Keratinocyte (primary cell): ENCODE results near the gene FASTKD3. TPM values are rescaled to one million over a fixed set of nuclear protein-coding genes. Genes with fewer than 3 reads are reported as not detected.

ENCODE experiments used
- DNase-seq: peaks from one replicate; pipeline ENCODE4 v3.0.0-alpha.2; 2011; ENCODE audit warnings: low read depth, missing footprints, low spot score
- FAIRE-seq: peaks from 2 replicates; lab custom pipeline; 2011; peaks lifted over from hg19 to GRCh38; lab: Jason Lieb, UNC
- H2AFZ ChIP-seq: 2 replicates; pipeline ENCODE4 v1.6.0; 2012; ENCODE audit warnings: low read length, control low read depth, inconsistent platforms; ENCODE audit not compliant: control insufficient read depth
- H3K27ac ChIP-seq: 2 replicates; pipeline ENCODE4 v1.5.1; 2011; ENCODE audit warnings: low read length; ENCODE audit not compliant: control insufficient read depth, insufficient read depth
- H3K27me3 ChIP-seq: 3 replicates; pipeline ENCODE4 v1.6.0; 2011; ENCODE audit warnings: low read length; ENCODE audit not compliant: control insufficient read depth, insufficient read depth; ENCODE audit errors: extremely low read depth
- H3K36me3 ChIP-seq, 2 experiments: 2 replicates in 1 of 2; 3 replicates in 1 of 2; pipeline ENCODE4 v1.5.1; 2011; ENCODE audit warnings: low read length in 2 of 2, mild to moderate bottlenecking in 1 of 2; ENCODE audit not compliant: control insufficient read depth in 2 of 2, insufficient read depth in 2 of 2; ENCODE audit errors: extremely low read depth in 1 of 2
- H3K4me1 ChIP-seq: 3 replicates; pipeline ENCODE4 v1.5.1; 2011; ENCODE audit warnings: low read length; ENCODE audit not compliant: control insufficient read depth, insufficient read depth; ENCODE audit errors: extremely low read depth
- H3K4me2 ChIP-seq: 3 replicates; pipeline ENCODE4 v1.6.0; 2011; ENCODE audit warnings: low read depth, low read length; ENCODE audit not compliant: control insufficient read depth, insufficient read depth; ENCODE audit errors: extremely low read depth
- H3K4me3 ChIP-seq, 3 experiments: fragments of 200-600 bp in 1 of 3; sonication (generic) in 1 of 3; 2 replicates in 2 of 3; 3 replicates in 1 of 3; pipeline ENCODE4 v1.5.1; 2011 to 2016; ENCODE audit warnings: low read length in 3 of 3, mild to moderate bottlenecking in 3 of 3, control low read depth in 2 of 3, inconsistent platforms in 1 of 3, low read depth in 1 of 3, mixed read lengths in 1 of 3, mixed run types in 1 of 3, moderate library complexity in 1 of 3; ENCODE audit not compliant: control insufficient read depth in 2 of 3, insufficient read depth in 2 of 3; ENCODE audit errors: extremely low read depth in 1 of 3
- H3K79me2 ChIP-seq: 2 replicates; pipeline ENCODE4 v1.6.0; 2012; ENCODE audit warnings: low read length; ENCODE audit not compliant: control insufficient read depth, insufficient read depth
- H3K9ac ChIP-seq: 3 replicates; pipeline ENCODE4 v1.6.0; 2011; ENCODE audit warnings: low read length; ENCODE audit not compliant: control insufficient read depth, insufficient read depth; ENCODE audit errors: extremely low read depth
- H3K9me1 ChIP-seq: 3 replicates; pipeline ENCODE4 v1.6.0; 2011; ENCODE audit warnings: low read length; ENCODE audit not compliant: control insufficient read depth, insufficient read depth; ENCODE audit errors: extremely low read depth
- H3K9me3 ChIP-seq: 2 replicates; pipeline ENCODE4 v1.5.1; 2012; ENCODE audit warnings: low read depth, low read length; ENCODE audit not compliant: control insufficient read depth
- H4K20me1 ChIP-seq: 3 replicates; pipeline ENCODE4 v1.6.0; 2011; ENCODE audit warnings: low read length; ENCODE audit not compliant: control insufficient read depth, insufficient read depth; ENCODE audit errors: extremely low read depth
- CTCF ChIP-seq, 3 experiments: IDR thresholded peaks in 1 of 3; conservative IDR thresholded peaks in 1 of 3; optimal IDR thresholded peaks in 1 of 3; 2 replicates in 2 of 3; 3 replicates in 1 of 3; pipeline versions ENCODE3 to v1.5.1; 2011; ENCODE audit warnings: low read length in 3 of 3, mild to moderate bottlenecking in 3 of 3, moderate library complexity in 2 of 3, control low read depth in 1 of 3, inconsistent platforms in 1 of 3; ENCODE audit not compliant: insufficient read depth in 2 of 3; ENCODE audit errors: extremely low read depth in 1 of 3
- EZH2 ChIP-seq: IDR thresholded peaks from one replicate; pipeline ENCODE4 v1.6.1; 2012; ENCODE audit warnings: inconsistent platforms, mild to moderate bottlenecking, low read length, moderate library complexity
- dilution Hi-C: fragments of 300-500 bp; cut with MboI; formaldehyde crosslinking; loops from one replicate; pipeline ENCODE4 v1.7.0; 2020; ENCODE audit warnings: low sequenced_read_pairs; ENCODE audit not compliant: extremely low pct_ligation_motif_present
- polyA plus RNA-seq, 5 experiments: library from polyadenylated mRNA; depleted of rRNA in 3 of 5; stranded (reverse) in 3 of 5; stranded (forward) in 1 of 5; unstranded in 1 of 5; fragments of >200 nt; gene quantifications; 1 replicate in 1 of 5; 2 replicates in 3 of 5; 3 replicates in 1 of 5; pipeline versions ENCODE4 v1.2.1 to v1.2.3, GENCODE V29; 2011 to 2012; ENCODE audit warnings: missing spikeins in 2 of 5, low read depth in 1 of 5, low replicate concordance in 1 of 5

FASTKD3 gene
- polyA plus RNA-seq, 1 donor (not counting 4 experiments of a cell fraction or from before 2014, with no cell fraction given), result 13.8 TPM

GRCh38 chr5:7816535-7816901 lies 52.3 kb downstream of the FASTKD3 start:
- Histone ChIP-seq H3K4me2 (no peak overlapping the region), H3K4me1 (no peaks in the 10 kb centered on the region), H3K36me3 (no peaks in the 10 kb centered on the region), H4K20me1 (no peaks in the 10 kb centered on the region), H3K27me3 (no peaks in the 10 kb centered on the region), H2AFZ (no peak overlapping the region), H3K79me2 (no peaks in the 10 kb centered on the region), H3K27ac (no peak overlapping the region), H3K9ac (no peak overlapping the region), H3K9me3 (no peaks in the 10 kb centered on the region), H3K4me3 (no peak overlapping the region), H3K9me1 (no peaks in the 10 kb centered on the region)
- TF ChIP-seq CTCF (optimal IDR thresholded peaks at IDR 0.05 in 1 of 3, IDR thresholded peaks at IDR 0.05 in 1 of 3, conservative IDR thresholded peaks at IDR 0.05 in 1 of 3; ENCODE audit: extremely low read depth in 1 of 3, insufficient read depth in 2 of 3, low read length in 3 of 3) (peak in 1 of 3 experiments; percentile 3), EZH2 (no peak)
- no peak for FAIRE-seq
- dilution Hi-C loops, result no loop called here
- no peak for DNase-seq

GRCh38 chr5:7815892-7816534 lies 52.8 kb downstream of the FASTKD3 start:
- Histone ChIP-seq H3K9ac (no peak overlapping the region), H3K4me1 (no peaks in the 10 kb centered on the region), H3K4me3 (no peak overlapping the region), H3K9me3 (no peaks in the 10 kb centered on the region), H2AFZ (peak overlapping the region; percentile 23), H3K4me2 (no peak overlapping the region), H3K79me2 (no peaks in the 10 kb centered on the region), H3K36me3 (no peaks in the 10 kb centered on the region), H3K9me1 (no peaks in the 10 kb centered on the region), H3K27me3 (no peaks in the 10 kb centered on the region), H4K20me1 (no peaks in the 10 kb centered on the region), H3K27ac (no peak overlapping the region)
- dilution Hi-C loops, result no loop called here
- DNase-seq (no peak), FAIRE-seq (no peak)
- peak; percentile 59 to 89 (median 77) for TF ChIP-seq CTCF (optimal IDR thresholded peaks at IDR 0.05 in 1 of 3, IDR thresholded peaks at IDR 0.05 in 1 of 3, conservative IDR thresholded peaks at IDR 0.05 in 1 of 3; ENCODE audit: extremely low read depth in 1 of 3, insufficient read depth in 2 of 3, low read length in 3 of 3)
- no peak for TF ChIP-seq EZH2
